ENCODE results near the gene MAN2A2. TPM values are rescaled to one million over a fixed set of nuclear protein-coding genes. Genes with fewer than 3 reads are reported as not detected.

The MAN2A2 gene
- total RNA-seq, 4 donors from 2014 or later: 32.9 to 90.3 (median 66.4) TPM

DNA sequence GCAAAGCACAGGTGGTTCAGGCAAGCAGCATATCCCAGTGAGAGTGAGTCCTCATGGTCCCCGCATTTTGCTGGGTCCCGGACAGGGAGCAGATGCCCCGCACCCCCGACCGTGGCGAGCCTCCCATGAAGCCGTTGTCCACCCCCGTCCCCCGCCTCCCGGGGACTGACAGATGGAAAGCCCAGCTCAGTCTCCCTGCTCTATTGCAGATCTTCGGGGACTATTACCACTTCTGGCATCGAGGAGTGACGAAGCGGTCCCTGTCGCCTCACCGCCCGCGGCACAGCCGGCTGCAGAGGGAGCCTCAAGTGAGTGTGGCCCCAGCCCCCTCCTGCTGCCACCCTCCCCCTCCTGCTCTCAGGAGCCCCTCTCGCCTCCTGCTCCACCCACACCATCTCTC lies 27.1 kb upstream of the MAN2A2 start:
- ATAC-seq (ENCODE audit: low FRiP score) (no peak), DNase-seq (ENCODE audit: low spot score) (no peak)
- TF ChIP-seq, protein P1, sequence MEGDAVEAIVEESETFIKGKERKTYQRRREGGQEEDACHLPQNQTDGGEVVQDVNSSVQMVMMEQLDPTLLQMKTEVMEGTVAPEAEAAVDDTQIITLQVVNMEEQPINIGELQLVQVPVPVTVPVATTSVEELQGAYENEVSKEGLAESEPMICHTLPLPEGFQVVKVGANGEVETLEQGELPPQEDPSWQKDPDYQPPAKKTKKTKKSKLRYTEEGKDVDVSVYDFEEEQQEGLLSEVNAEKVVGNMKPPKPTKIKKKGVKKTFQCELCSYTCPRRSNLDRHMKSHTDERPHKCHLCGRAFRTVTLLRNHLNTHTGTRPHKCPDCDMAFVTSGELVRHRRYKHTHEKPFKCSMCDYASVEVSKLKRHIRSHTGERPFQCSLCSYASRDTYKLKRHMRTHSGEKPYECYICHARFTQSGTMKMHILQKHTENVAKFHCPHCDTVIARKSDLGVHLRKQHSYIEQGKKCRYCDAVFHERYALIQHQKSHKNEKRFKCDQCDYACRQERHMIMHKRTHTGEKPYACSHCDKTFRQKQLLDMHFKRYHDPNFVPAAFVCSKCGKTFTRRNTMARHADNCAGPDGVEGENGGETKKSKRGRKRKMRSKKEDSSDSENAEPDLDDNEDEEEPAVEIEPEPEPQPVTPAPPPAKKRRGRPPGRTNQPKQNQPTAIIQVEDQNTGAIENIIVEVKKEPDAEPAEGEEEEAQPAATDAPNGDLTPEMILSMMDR (IDR thresholded peaks at IDR 0.05): no peak

DNA sequence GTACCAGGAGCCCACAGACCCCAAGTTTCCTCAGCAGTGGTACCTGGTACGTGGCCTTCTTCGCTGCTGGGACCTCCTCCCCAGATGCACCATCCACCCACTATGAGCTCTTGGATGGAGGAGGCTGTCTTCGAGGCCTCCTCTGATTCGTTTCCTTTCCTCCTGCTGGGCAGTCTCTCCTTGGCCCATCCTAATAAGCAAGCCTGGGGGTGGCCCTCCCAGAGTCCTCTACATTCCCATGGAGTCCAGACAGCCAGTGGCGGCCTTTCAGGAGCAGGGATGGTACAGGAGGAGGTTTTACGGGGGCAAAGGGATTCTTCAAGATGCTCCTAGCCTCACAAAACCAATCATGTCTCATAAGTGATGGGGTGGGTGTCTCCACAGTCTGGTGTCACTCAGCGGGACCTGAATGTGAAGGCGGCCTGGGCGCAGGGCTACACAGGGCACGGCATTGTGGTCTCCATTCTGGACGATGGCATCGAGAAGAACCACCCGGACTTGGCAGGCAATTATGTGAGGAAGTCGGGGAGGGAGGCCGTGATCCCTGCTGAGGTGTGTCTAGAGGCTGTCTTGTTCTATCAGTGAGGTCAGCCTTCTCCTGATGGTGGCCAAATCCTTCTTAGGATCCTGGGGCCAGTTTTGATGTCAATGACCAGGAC lies 26.5 kb upstream of the MAN2A2 start:
- TF ChIP-seq, protein P1 (IDR thresholded peaks at IDR 0.05): no peak
- ATAC-seq (ENCODE audit: low FRiP score): no peak
- no peak for DNase-seq (ENCODE audit: low spot score)

DNA sequence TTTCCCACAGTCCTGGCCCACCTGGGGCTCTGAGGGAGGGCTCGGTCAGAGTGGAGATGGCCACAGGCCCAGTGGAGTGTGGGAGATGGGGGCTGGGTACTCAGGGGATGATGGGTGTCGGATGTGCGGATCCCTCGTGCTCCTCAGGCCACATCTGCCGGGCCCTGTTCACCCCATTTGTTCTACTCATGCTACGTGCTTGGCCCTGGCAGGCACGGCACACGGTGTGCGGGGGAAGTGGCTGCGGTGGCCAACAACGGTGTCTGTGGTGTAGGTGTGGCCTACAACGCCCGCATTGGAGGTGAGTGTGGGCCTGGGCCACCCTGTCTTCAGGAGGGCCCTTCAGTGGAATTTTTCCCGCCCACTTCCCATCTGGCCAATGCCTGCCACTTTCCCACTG lies 25.8 kb upstream of the MAN2A2 start:
- DNase-seq (ENCODE audit: low spot score): no peak
- TF ChIP-seq, protein P1 (IDR thresholded peaks at IDR 0.05): no peak
- no peak for ATAC-seq (ENCODE audit: low FRiP score)

DNA sequence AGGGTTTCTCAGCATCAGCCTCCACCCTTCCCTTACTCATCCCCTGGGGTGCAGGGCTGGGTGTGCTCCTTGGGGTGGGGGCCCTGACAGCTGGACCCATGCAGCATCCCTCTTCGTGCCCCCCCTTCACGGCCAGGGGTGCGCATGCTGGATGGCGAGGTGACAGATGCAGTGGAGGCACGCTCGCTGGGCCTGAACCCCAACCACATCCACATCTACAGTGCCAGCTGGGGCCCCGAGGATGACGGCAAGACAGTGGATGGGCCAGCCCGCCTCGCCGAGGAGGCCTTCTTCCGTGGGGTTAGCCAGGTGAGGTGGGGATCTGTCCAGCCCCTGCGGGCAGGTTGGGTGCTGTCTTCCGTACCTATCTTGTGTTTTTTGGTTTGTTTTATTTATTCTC lies 25.1 kb upstream of the MAN2A2 start:
- no peak for ATAC-seq (ENCODE audit: low FRiP score)
- no peak for DNase-seq (ENCODE audit: low spot score)
- TF ChIP-seq, protein P1 (IDR thresholded peaks at IDR 0.05): no peak

DNA sequence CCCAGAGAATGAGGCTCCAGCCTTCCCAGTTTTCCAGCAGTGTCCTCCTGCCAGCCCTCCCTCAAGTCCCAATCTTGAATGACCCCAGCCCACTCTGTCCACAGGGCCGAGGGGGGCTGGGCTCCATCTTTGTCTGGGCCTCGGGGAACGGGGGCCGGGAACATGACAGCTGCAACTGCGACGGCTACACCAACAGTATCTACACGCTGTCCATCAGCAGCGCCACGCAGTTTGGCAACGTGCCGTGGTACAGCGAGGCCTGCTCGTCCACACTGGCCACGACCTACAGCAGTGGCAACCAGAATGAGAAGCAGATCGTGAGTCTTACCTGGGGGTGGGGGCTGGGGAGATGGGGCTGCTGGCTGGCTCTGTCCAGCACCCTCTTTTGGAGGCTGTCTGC lies 24.4 kb upstream of the MAN2A2 start:
- no peak for DNase-seq (ENCODE audit: low spot score)
- ATAC-seq (ENCODE audit: low FRiP score): no peak

DNA sequence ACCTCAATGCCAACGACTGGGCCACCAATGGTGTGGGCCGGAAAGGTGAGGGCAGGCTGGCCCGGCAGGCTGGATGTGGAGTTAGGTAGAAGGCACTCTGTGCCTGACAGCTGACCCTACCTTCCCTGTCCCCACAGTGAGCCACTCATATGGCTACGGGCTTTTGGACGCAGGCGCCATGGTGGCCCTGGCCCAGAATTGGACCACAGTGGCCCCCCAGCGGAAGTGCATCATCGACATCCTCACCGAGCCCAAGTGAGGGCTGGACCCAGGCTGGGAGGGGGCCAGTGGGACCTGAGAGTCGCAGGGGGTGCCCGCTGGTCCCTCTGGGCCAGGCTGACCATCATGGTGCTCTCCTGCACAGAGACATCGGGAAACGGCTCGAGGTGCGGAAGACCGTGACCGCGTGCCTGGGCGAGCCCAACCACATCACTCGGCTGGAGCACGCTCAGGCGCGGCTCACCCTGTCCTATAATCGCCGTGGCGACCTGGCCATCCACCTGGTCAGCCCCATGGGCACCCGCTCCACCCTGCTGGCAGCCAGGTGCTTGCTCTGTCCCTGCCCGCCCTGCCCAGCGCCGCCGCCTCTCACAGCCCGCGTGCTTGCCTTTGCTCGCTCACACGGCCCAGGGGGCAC lies 23.3 kb upstream of the MAN2A2 start:
- no peak for DNase-seq (ENCODE audit: low spot score)
- TF ChIP-seq, protein P1 (IDR thresholded peaks at IDR 0.05): no peak
- no peak for ATAC-seq (ENCODE audit: low FRiP score)

More for the DNA sequence above, 24.4 kb upstream of the MAN2A2 start:
- TF ChIP-seq, protein P1 (IDR thresholded peaks at IDR 0.05): no peak
